ENCODE results near the gene CDKAL1. TPM values are rescaled to one million over a fixed set of nuclear protein-coding genes. Genes with fewer than 3 reads are reported as not detected.

The CDKAL1 gene
- total and polyA plus RNA-seq, 9 of the 15 experiments (the other 6 are each of a cell fraction or from before 2014, with no cell fraction given): 11.2 to 36.3 (median 20.1) TPM

DNA sequence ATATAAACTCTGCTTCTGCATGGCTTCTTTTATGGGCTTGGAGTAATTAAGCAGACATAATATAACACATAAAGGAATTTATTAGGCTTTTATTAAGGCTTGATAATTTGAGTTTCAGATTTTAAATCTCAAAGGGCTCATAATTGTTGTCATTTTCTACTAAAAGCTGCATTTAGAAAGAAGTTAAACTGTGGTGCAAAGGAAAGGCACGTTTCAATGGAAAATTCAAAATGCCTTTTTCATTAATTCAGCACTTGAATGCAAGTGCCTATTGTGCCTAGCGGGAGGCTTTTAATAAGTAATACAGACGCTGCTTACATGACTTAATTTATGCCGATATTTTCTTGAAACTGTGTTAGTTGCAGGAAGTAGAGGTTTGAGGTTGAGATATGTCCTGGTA is 627.5 kb downstream of the CDKAL1 start (continued):
- TF ChIP-seq, protein P1, sequence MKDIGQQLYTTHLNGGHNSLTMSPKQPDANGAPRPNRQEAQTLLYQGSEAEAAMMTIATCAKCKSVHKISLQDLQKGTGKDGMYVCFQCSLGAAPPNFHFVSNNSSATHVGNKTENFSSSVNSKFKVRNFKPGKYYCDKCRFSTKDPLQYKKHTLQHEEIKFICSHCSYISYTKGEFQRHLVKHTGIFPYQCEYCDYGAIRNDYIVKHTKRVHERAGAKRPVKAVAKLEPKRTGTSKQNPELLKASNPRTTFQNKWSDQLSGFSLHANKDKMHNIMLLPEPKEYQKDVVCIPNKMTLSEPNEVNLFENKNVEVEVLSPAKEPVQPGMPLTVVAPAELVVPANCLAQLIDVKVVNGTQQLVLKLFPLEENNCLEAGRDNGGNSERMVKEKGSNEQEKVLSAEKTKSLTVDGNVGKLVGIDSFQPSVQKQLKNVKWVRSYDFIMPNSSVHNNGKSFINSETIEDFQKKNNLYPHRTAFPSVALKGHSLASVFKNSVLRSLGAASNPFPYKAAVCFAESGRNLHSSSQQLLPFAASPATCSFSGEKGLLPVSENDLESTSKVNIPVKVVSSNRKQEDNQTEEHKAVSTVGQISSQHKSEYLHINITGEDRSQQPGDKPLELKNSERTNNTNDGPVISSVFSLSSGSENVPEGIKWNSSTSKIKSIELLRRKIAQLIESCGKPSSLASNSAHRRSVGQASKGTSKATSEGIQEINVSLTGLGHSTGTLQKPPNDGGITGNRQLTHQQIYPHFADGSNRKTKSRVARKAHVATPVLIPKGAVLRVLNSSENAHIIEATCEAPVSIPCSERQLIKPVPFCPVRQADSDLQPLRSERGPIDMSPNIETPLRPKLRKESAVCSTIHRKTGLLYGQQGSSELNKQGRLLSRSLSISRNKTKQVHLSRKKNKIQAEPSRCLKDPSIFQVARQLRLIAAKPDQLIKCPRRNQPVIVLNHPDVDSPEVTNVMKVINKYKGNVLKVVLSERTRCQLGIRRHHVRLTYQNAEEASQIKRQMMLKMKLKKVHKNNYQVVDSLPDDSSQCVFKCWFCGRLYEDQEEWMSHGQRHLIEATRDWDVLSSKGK (CRISPR knock-in tag; IDR thresholded peaks at IDR 0.05): no peak
- no peak for TF ChIP-seq ZNF589 (CRISPR knock-in tag; IDR thresholded peaks at IDR 0.05; ENCODE audit: low read depth)
- no peak for TF ChIP-seq ZSCAN29 (IDR thresholded peaks at IDR 0.05)
- no peak for TF ChIP-seq DACH1 (IDR thresholded peaks at IDR 0.05; ENCODE audit: partially characterized antibody)
- TF ChIP-seq EGR1 (conservative IDR thresholded peaks at IDR 0.05): no peak
- TF ChIP-seq TRIM28 (IDR thresholded peaks at IDR 0.05): no peak
- TF ChIP-seq BRD4 (IDR thresholded peaks at IDR 0.05): no peak

DNA sequence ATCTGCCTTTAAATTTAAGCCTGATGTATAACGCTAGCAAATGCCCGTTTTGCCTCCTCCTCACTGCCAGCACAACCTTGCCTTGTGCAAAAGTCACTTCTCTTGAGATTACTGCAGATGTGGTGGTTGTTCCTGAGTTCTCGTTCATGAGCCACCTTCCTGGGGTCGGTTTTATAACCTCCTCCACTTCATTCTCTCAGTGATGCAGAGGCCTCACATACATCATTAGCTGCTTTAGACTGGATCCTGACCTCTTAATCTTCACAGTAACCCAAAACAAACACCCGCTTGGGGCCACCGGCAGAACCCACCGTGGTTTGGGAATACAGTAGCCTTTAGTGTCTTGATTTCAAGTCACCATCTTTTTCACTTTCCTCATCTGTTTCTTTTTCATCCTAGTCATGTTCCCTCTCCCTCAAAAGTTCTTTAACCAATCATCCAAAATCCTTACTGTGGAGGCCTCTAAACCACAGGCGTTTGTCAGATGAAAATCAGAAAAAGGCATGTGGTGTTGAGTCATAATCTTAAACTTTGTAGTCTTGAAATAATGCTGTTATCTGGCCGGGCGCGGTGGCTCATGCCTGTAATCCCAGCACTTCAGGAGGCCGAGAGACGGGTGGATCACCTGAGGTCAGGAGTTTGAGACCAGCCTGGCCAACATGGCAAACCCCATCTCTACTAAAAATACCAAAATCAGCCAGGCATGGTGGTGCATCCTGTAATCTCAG is 629.0 kb downstream of the CDKAL1 start:
- CTCF ChIA-PET (ENCODE audit: low intra/inter-chr PET ratio): no interaction called here
- intact Hi-C loops (cut with micrococcal nuclease): no loop called here
- 9% methylated on average over 13 of the region's 13 CpGs for WGBS (ENCODE audit: insufficient coverage, low coverage, missing lambda C conversion rate)
- TF ChIP-seq KHSRP (IDR thresholded peaks at IDR 0.05) (no peak), BCOR (IDR thresholded peaks at IDR 0.05) (peak; percentile 52; the same call in 1 of the 2 replicates), SMARCA4 (IDR thresholded peaks at IDR 0.05) (peak; percentile 67; the same call in 1 of the 2 replicates), RNF2 (IDR thresholded peaks at IDR 0.05) (0 out of 2 replicates have a peak, but pooled peaks have one; percentile 13), SUPT5H (IDR thresholded peaks at IDR 0.05) (no peak), MEIS2 (IDR thresholded peaks at IDR 0.05; ENCODE audit: partially characterized antibody) (peak; percentile 18), EP300 (IDR thresholded peaks at IDR 0.05; ENCODE audit: low read length) (0 out of 2 replicates have a peak, but pooled peaks have one; percentile 28), HDAC2 (IDR thresholded peaks at IDR 0.05) (peak; percentile 69; the same call in 1 of the 2 replicates), ADNP (tag; IDR thresholded peaks at IDR 0.05) (peak; percentile 92), ARID1B (IDR thresholded peaks at IDR 0.05) (peak; percentile 83)
- TF ChIP-seq, protein P2, sequence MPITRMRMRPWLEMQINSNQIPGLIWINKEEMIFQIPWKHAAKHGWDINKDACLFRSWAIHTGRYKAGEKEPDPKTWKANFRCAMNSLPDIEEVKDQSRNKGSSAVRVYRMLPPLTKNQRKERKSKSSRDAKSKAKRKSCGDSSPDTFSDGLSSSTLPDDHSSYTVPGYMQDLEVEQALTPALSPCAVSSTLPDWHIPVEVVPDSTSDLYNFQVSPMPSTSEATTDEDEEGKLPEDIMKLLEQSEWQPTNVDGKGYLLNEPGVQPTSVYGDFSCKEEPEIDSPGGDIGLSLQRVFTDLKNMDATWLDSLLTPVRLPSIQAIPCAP (CRISPR knock-in tag; IDR thresholded peaks at IDR 0.05; ENCODE audit: borderline replicate concordance): no peak
- TF ChIP-seq, protein P3, sequence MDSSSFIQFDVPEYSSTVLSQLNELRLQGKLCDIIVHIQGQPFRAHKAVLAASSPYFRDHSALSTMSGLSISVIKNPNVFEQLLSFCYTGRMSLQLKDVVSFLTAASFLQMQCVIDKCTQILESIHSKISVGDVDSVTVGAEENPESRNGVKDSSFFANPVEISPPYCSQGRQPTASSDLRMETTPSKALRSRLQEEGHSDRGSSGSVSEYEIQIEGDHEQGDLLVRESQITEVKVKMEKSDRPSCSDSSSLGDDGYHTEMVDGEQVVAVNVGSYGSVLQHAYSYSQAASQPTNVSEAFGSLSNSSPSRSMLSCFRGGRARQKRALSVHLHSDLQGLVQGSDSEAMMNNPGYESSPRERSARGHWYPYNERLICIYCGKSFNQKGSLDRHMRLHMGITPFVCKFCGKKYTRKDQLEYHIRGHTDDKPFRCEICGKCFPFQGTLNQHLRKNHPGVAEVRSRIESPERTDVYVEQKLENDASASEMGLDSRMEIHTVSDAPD (CRISPR knock-in tag; IDR thresholded peaks at IDR 0.05): peak; percentile 70; the same call in 1 of the 2 replicates

More for the DNA sequence above, 629.0 kb downstream of the CDKAL1 start:
- Histone ChIP-seq H3K9ac (ENCODE audit: insufficient read depth in 1 of 2, low read depth in 2 of 2, low read length in 2 of 2) (no peak overlapping the region), H3K36me3 (ENCODE audit: control insufficient read depth, insufficient read depth, low read length) (no peaks in the 10 kb centered on the region), H3K9me1 (ENCODE audit: control insufficient read depth, insufficient read depth, low read length) (no peaks in the 10 kb centered on the region), H3K9me3 (replicated peaks; ENCODE audit: control insufficient read depth, insufficient read depth, low read depth, low read length) (no peaks in the 10 kb centered on the region), H2AFZ (ENCODE audit: low read depth, low read length) (no peak overlapping the region), H3K27ac (ENCODE audit: extremely low read depth, low read depth, low read length) (no peak overlapping the region), H3K4me1 (replicated peaks in 1 of 2; ENCODE audit: control insufficient read depth in 2 of 2, insufficient read depth in 2 of 2, low read length in 2 of 2) (peaks cover 0 to 8% of the 10 kb centered on the region in 2 experiments; a peak in 3 of 5 replicates), H3K4me3 (no peak overlapping the region), H3K4me2 (ENCODE audit: insufficient read depth, low read length) (no peak overlapping the region), H3K27me3 (ENCODE audit: control insufficient read depth in 2 of 2, insufficient read depth in 2 of 2, low read length in 2 of 2) (no peaks in the 10 kb centered on the region), H3K79me2 (ENCODE audit: control insufficient read depth, insufficient read depth, low read length) (no peaks in the 10 kb centered on the region), H4K20me1 (replicated peaks; ENCODE audit: control insufficient read depth, insufficient read depth, low read length) (peaks cover 6% of the 10 kb centered on the region)
- in situ Hi-C loops (cut with MboI): no loop called here
- FAIRE-seq (peak; percentile 49), ATAC-seq (peak; percentile 60), DNase-seq (ENCODE audit: extremely low read depth in 1 of 4, low spot score in 3 of 4) (peak in 2 of 4 experiments; percentile 16 to 48)
- TSS peak; percentile 98 for BruUV-seq (replicated peaks)
- POLR2A ChIA-PET: interaction anchor here (1.1 kb wide), 1 partner anchor 16 kb away, joined by 3 read pairs; no protein-coding TSS in a partner anchor

All from K562 (cell line).